ENCODE results near the gene CCT5.

DNA sequence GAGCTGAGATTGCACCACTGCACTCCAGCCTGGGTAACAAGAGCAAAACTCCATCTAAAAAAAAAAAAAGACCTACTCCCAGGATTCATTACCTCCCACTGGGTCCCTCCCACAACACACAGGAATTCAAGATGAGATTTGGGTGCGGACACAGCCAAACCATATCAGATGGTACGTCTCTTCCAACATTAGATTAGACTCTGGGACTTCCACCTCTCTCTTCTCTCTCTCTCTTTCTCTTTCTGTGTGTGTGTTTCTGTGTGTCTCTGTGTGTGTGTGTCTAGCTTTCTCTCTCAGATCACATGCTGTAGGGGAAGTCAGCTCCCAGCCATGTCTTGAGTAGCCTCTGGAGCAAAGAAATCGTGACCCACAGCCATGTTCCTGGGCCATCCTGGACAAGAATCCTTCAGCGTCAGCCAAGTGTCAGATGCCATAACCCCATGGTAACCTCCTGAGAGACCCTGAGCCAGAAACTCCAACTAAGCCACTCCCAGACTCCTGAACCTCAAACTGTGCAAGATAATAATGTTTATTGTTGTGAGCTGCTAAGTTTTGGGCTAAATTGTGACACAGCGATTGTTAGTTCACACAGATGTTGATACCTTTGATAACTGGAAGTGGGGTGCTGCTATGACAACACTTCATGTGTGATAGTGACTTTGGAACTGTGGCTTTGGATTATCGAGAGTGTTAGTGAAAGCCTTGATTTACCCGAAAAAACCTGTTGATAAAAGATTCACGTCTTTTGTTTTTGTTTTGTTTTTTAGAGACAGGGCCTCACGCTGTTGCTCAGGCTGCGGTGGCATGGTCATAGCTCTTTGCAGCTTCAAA is 61.7 kb downstream of the CCT5 start:
- TF ChIP-seq, protein P1, sequence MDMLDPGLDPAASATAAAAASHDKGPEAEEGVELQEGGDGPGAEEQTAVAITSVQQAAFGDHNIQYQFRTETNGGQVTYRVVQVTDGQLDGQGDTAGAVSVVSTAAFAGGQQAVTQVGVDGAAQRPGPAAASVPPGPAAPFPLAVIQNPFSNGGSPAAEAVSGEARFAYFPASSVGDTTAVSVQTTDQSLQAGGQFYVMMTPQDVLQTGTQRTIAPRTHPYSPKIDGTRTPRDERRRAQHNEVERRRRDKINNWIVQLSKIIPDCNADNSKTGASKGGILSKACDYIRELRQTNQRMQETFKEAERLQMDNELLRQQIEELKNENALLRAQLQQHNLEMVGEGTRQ (CRISPR knock-in tag; IDR thresholded peaks at IDR 0.05), result no peak
- no peak for TF ChIP-seq ATF3 (CRISPR knock-in tag; conservative IDR thresholded peaks at IDR 0.05)
- no peak for TF ChIP-seq TCF7 (CRISPR knock-in tag; IDR thresholded peaks at IDR 0.05; ENCODE audit: low read depth)
- no peak for TF ChIP-seq ZBTB21 (CRISPR knock-in tag; IDR thresholded peaks at IDR 0.05; ENCODE audit: borderline replicate concordance)
- TF ChIP-seq, protein P2, sequence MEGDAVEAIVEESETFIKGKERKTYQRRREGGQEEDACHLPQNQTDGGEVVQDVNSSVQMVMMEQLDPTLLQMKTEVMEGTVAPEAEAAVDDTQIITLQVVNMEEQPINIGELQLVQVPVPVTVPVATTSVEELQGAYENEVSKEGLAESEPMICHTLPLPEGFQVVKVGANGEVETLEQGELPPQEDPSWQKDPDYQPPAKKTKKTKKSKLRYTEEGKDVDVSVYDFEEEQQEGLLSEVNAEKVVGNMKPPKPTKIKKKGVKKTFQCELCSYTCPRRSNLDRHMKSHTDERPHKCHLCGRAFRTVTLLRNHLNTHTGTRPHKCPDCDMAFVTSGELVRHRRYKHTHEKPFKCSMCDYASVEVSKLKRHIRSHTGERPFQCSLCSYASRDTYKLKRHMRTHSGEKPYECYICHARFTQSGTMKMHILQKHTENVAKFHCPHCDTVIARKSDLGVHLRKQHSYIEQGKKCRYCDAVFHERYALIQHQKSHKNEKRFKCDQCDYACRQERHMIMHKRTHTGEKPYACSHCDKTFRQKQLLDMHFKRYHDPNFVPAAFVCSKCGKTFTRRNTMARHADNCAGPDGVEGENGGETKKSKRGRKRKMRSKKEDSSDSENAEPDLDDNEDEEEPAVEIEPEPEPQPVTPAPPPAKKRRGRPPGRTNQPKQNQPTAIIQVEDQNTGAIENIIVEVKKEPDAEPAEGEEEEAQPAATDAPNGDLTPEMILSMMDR (IDR thresholded peaks at IDR 0.05), result no peak
- no peak for TF ChIP-seq FOXJ3 (CRISPR knock-in tag; IDR thresholded peaks at IDR 0.05; ENCODE audit: borderline replicate concordance)
- TF ChIP-seq NFYB (CRISPR knock-in tag; conservative IDR thresholded peaks at IDR 0.05; ENCODE audit: low read depth), result no peak
- no peak for TF ChIP-seq MYBL2 (CRISPR knock-in tag; IDR thresholded peaks at IDR 0.05)

All from WTC11 (cell line).